Measurements from ENCODE around the gene CD80.

DNA sequence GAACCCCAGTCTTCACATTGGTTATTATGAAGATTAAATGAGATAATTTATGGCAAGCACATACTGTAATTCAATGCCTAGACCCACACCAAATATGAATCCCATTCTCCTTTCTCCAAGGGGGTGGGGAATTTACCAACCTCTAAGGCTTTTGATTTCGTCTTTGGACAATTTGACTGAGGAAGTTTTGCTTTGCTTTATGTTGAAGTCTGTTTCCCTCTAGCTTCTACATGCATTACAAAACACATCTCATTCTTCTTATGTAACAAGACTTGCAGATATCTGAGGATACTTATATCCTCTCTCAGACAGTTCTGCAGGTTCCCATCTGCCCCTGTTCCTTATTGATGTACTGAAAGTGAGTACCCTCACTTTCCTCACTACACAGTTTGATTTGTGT lies 12.2 kb downstream of the CD80 start:
- TF ChIP-seq, protein P1, sequence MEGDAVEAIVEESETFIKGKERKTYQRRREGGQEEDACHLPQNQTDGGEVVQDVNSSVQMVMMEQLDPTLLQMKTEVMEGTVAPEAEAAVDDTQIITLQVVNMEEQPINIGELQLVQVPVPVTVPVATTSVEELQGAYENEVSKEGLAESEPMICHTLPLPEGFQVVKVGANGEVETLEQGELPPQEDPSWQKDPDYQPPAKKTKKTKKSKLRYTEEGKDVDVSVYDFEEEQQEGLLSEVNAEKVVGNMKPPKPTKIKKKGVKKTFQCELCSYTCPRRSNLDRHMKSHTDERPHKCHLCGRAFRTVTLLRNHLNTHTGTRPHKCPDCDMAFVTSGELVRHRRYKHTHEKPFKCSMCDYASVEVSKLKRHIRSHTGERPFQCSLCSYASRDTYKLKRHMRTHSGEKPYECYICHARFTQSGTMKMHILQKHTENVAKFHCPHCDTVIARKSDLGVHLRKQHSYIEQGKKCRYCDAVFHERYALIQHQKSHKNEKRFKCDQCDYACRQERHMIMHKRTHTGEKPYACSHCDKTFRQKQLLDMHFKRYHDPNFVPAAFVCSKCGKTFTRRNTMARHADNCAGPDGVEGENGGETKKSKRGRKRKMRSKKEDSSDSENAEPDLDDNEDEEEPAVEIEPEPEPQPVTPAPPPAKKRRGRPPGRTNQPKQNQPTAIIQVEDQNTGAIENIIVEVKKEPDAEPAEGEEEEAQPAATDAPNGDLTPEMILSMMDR (IDR thresholded peaks at IDR 0.05; ENCODE audit: control extremely low read depth in 1 of 3, insufficient read depth in 1 of 3, low read depth in 1 of 3, low read length in 3 of 3) = no peak
- TF ChIP-seq HDAC6 (IDR thresholded peaks at IDR 0.05; ENCODE audit: low read depth, low read length) (no peak), CHD1 (IDR thresholded peaks at IDR 0.05; ENCODE audit: low read depth, low read length) (no peak), POLR2AphosphoS5 (IDR thresholded peaks at IDR 0.05; ENCODE audit: low read depth, low read length) (no peak), PHF8 (conservative IDR thresholded peaks at IDR 0.05; ENCODE audit: low read depth, low read length) (no peak), CREB1 (IDR thresholded peaks at IDR 0.05) (no peak)
